CD4-positive, alpha-beta T cell treated with Interleukin-4 for 1 hour (primary cell): Measurements from ENCODE around the gene ANKRD12.
"Not testable (repeated sequence)": the region's sequence is repeated elsewhere in the genome, so short reads cannot be mapped to it uniquely, and the experiment has no call there.

Experiments
- DNase-seq, 2 donors: peaks; one replicate each; pipeline ENCODE4 v3.0.0-alpha.2; 2020 to 2022

Gene ANKRD12

DNA sequence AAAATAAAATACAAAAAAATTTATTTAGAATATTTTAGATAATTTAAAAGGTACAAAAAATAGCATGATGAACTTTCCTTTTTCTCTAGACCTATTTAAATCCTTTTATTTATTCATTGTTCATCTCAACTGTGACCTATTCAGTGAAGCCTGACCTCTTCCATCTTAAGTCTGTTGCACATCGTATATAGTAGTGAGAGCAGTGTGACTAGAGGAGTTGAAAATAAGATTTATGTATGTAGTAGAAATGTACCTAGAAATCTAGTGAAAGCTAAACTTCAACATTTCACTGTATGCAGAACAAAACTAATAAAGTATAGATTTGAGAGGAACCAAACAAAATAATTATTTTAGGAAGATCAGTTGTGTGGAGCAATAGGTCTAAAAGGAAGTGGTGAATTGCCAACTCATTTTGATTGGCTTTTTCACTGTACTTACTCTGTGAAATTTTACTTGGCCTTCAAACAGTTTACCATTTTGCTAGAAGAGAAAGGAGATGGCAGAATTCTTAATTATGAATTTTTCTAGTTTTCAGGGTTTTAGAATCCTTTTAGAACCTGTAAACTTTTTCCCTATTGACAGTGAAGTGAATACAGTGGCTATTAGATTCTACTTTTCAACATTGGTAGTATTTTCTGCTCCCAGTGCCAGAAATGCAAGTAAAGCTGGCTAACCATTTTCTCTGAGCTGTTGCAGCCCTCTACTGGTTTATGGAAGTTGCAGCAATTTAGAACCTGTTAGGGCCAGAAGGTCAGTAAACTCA lies 11.0 kb downstream of the ANKRD12 start:
- DNase-seq: peak; percentile 54 to 78

DNA sequence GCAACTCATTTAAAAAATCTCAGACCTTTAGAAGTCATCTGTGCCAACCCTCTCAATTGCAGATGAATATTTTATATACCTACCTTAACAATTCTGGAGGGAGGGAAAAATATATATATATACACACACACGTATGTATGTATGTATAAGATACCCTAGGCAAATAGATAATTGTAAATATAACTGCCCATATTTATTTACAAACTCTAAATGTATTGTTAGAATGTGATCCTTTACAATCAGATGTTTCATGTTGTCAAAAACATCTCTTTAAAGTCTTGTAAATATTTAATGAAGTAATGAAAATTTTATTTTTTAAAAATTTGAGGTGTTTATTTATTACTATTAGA lies 11.6 kb downstream of the ANKRD12 start:
- DNase-seq: no peak

GRCh38 chr18:9150121-9150520 lies 13.5 kb downstream of the ANKRD12 start:
- no peak for DNase-seq

- no peak for DNase-seq
Measured at GRCh38 chr18:9153256-9153655, 16.7 kb downstream of the ANKRD12 start.

- DNase-seq: no peak
Measured at GRCh38 chr18:9156604-9157249, 20.1 kb downstream of the ANKRD12 start.

DNA sequence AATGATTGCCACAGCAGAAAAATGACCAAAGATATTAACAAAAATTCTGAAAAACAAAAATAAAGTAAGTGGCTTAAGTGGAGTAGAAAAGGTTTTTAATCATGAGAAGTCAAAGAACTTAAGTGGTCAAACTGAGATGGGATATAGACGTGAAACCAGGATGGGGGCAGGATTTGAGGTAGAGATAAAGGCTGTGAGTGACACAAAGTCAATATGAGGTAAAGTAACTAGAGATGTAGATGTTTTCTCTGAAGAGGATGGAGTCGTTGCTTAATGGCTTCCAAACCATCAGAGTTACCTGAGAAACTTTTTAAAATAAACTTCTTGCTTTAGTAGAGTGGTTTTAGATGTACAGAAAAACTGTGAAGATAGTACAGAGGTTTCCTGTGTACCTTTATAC lies 21.2 kb downstream of the ANKRD12 start:
- DNase-seq: no peak

DNA sequence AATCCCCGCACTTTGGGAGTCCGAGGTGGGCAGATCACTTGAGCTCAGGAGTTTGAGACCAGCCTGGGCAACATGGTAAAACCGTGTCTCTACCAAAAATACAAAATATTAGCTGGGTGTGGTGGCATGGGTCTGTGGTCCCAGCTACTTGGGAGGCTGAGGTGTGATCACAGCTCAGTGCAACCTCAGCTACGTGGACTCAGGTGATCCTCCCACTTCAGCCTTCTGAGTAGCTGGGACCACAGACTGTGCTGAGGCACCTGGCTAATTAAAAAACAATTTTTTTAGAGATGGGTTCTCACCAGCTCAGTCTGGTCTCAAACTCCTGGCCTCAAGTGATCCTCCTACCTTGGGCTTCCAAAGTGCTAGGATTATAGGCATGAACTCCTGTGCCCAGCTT lies 23.4 kb downstream of the ANKRD12 start:
- no peak for DNase-seq

GRCh38 chr18:9162663-9163062 lies 26.1 kb downstream of the ANKRD12 start:
- not testable (repeated sequence) for DNase-seq

- DNase-seq: not testable (repeated sequence)
Measured at GRCh38 chr18:9164149-9164548, 27.6 kb downstream of the ANKRD12 start.

DNA sequence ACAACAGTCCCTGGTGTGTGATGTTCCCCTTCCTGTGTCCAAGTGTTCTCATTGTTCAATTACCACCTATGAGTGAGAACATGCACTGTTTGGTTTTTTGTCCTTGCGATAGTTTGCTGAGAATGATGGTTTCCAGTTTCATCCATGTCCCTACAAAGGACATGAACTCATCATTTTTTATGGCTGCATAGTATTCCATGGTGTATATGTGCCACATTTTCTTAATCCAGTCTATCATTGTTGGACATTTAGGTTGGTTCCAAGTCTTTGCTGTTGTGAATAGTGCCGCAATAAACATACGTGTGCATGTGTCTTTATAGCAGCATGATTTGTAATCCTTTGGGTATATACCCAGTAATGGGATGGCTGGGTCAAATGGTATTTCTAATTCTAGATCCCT lies 29.3 kb downstream of the ANKRD12 start:
- DNase-seq: not testable (repeated sequence)

DNA sequence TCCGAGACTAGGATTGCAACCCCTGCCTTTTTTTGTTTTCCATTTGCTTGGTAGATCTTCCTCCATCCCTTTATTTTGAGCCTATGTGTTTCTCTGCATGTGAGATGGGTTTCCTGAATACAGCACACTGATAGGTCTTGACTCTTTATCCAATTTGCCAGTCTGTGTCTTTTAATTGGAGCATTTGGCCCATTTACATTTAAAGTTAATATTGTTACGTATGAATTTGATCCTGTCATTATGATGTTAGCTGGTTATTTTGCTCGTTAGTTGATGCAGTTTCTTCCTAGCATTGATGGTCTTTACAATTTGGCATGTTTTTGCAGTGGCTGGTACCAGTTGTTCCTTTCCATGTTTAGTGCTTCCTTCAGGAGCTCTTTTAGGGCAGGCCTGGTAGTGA lies 32.9 kb downstream of the ANKRD12 start:
- not testable (repeated sequence) for DNase-seq

DNA sequence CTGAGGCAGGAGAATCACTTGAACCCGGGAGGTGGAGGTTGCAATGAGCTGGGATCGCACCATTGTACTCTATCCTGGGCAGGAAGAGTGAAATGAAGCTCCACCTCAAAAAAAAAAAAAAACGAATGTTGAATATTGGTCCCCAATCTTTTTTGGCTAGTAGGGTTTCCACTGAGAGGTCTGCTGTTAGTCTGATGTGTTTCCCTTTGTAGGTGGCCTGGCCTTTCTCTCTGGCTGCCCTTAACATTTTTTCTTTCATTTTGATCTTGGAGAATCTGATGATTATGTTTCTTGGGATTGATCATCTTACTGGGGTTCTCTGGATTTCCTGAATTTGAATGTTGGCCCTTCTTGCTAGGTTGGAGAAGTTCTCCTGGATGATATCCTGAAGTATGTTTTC lies 35.3 kb downstream of the ANKRD12 start:
- not testable (repeated sequence) for DNase-seq

GRCh38 chr18:9172506-9173127 lies 36.0 kb downstream of the ANKRD12 start:
- no peak for DNase-seq

GRCh38 chr18:9173770-9174233 lies 37.2 kb downstream of the ANKRD12 start:
- no peak for DNase-seq

GRCh38 chr18:9174302-9174701 lies 37.7 kb downstream of the ANKRD12 start:
- DNase-seq: no peak

GRCh38 chr18:9175115-9175514 lies 38.5 kb downstream of the ANKRD12 start:
- no peak for DNase-seq

DNA sequence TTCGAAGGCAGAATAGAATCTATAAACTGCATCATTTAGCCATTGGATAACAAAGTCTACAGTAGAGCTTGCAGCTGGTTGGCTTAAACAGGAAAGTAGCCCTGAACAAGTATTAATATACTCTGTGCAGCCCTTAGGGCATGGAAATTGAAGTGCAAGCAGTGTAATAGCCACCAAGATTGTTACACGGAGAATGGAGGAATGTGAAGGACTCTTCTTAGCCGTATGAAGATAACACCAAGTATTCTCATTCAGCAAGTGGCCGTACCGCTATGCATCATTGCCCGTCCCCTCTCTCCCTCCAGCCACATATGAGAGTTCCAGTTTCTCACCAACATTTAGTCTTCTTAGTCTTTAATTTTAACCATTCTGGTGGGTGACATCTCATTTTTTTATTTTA lies 40.5 kb downstream of the ANKRD12 start:
- DNase-seq: no peak

DNA sequence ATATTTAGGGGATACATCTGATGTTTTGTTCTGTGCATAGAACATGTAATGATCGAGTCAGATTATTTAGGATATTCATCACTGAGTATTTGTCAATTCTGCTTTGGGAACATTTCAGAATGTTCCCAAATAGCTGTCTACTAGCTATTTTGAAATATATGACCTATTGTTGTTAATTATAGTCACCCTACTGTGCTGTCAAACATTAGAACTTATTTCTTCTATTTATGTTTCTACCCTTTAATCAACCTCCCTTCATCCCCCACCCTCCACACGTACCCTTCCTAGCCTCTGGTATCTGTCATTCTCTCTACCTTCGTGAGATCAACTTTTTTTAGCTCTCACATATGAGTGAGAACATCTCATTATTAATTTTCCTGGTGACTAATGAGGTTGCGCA lies 40.9 kb downstream of the ANKRD12 start:
- DNase-seq: no peak

GRCh38 chr18:9178557-9178956 lies 42.0 kb downstream of the ANKRD12 start:
- no peak for DNase-seq

GRCh38 chr18:9181275-9181674 lies 44.7 kb downstream of the ANKRD12 start:
- no peak for DNase-seq

GRCh38 chr18:9182852-9183399 lies 46.3 kb downstream of the ANKRD12 start:
- no peak for DNase-seq

- DNase-seq: peak in 1 of 2 donors; percentile 36
Measured at GRCh38 chr18:9184998-9185613, 48.5 kb downstream of the ANKRD12 start.
